MV-4-11 (cell line): ENCODE data around the gene RGL2.
"Not testable (repeated sequence)": the region's sequence is repeated elsewhere in the genome, so short reads cannot be mapped to it uniquely, and the experiment has no call there.

Source experiments
- DNase-seq: peaks from one replicate; lab custom pipeline; 2025; lab: John Stamatoyannopoulos, UW

RGL2 gene

GRCh38 chr6:33294086-33294823 is 4.5 kb downstream of the RGL2 start:
- DNase-seq: no peak

DNA sequence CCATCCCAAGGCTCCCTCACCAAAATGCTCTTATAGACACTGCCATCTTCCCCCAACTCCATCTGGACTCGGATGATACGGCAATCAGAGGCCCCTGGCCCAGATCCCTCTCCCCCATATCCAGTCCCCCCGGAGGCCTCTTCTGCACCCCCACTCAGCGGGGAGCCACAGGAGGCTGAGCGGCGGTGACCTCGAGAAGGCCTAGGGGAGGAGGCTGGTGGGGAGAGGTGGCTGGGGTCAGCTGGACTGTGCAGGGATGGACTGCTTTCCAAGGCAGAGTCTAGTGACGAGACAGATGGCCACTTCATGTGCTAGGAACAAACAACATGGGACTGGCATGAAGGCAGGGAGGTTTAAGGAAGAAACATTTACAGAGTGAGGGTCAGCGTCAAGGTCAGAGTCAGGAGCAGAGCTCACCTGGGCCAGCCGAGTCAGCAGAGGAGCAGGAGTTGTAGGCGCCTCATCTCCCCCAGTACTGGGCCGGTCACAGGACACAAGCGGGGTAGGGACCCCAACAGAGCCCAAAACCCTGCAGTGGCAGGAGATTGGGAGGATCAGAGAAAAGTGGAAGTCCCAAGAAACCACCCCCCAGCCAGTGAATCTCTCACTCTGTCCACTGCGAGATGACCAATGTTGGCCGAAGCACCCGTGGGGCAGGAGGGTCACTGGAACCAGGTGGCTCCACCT is 5.6 kb downstream of the RGL2 start:
- no peak for DNase-seq

DNA sequence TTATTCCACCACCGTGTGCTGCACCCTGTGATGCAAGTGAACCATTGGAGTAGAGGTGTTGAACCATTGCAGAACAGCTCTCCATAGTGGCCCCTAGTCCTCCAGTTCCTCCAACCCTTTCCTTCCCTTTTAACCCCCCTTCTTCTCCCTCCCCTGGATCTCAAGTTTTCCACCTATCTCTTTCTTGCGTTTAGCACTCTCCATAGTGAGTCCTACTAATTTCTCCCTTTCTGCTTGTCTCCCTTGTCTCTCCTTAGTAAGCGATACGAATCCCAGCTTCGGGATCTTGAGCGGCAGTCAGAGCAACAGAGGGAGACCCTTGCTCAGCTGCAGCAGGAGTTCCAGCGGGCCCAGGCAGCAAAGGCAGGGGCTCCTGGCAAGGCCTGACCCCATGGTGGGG is 8.3 kb downstream of the RGL2 start:
- no peak for DNase-seq

DNA sequence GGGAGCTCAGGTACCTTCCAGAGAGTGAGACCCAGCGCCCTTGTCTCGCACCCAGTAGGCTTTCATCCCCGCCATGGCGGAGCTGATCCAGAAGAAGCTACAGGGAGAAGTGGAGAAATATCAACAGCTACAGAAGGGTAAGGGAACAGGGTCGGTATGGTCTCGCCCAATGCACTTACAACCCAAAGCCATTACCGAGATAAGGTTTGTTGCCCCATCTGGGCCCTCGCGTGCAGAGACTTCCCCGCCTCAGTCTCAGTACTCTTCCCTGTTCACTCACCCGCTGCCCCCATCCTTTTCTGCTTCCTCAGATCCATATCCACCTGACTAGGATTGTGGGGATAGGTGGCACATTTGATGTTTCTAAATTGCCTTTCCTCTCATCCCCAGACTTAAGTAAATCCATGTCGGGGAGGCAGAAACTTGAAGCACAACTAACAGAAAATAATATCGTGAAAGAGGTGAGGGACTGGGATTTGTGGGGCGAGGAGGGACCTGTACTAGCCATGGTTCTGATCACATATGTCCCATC is 8.9 kb downstream of the RGL2 start:
- DNase-seq: no peak

DNA sequence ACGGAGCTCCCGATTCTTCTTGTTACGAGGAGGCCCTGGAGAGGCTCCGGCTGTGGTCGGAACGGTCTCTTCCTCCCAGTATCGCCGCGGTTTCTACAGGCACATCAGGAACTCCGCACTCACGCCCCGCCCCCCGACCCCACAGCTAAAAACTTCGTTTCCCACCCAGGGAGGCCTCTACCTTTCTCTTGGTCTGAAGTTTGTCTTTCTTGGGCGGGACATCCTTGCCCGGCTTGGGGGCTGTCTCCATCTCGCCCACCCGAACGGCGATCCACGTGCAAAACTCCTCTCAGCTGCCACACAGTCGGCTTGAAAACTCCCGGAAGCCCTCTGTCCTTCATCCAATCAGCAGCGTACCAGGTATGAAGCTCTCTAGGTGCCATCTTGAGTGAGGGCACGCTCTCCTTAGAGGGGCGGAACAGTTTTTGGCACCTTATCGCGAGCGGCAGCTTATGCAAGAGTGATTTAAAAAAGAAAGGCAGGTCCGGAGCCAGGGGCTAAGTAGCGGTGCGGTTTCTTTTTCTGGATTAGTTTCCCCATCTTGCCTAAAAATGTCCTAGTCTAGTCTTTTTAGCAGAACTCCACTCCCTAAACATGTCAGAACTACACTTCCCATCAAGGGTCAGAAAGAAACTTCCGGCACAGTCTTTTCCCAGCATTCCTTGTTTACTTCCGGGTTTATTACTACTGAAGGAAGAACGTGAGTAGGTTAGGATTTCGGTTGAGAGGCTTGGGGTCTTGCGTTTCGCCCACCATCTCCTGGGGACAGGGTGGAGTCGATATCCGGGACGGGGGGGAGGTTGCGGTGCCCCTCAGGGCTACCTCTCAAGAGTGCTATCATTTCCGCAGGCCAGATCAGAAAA is 9.6 kb downstream of the RGL2 start, which contains the start of the genes PFDN6 and WDR46:
Gene PFDN6, plus strand, starts transcription at position 681 of the 863 bp plus-strand sequence. CDS start 256 bp downstream, outside the sequence.
Gene WDR46, minus strand, starts transcription at position 319 of the 863 bp plus-strand sequence. Its CDS starts 69 bp downstream, at position 250.
- peak; percentile 94 for DNase-seq

- no peak for DNase-seq
Observed at GRCh38 chr6:33288141-33288920, 10.4 kb downstream of the RGL2 start.

DNA sequence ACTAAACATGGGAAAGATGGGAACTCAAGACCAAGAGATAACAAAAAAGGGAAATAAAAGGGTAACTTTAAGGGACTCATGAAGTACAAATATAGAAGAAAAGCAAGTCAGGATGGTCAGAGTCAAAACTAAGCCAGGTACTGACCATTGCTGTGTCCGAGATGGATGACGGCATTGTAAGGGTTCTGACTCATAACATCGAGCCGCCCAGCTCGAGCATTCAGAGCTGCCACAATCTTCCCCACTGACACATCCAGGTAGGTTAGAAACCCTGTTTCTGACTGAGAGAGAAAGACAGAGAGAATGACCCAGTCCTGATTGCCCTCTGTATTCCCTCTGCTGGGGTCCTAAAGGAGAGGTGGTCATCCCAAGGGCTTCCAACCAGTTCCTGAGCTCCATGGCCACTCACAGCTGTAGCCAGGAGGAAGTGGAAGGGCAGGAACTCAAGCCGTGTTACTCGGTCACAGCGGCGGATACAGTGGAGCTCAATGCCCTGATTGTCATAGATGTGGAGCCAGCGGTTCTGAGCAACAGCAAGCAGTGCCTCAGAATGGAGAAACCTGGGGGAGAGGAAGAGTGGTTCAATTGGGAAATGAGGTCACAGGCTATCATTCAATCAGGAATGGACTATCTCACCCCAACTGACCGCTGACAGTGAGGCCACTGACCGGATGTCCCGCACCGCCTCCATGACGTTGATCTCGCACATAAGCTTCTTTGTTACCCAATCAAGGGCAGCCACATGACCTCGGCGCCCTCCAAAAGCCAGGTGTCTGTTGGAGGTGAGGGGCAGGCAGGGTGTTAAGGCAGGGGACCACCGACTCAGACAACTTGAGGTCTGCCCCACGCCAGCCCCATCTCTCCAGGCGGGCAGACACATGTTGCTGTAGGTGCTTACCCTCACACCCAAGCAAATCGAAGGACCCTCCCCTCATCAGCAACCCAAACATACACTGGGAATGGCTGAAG is 11.5 kb downstream of the RGL2 start:
- DNase-seq: no peak

DNA sequence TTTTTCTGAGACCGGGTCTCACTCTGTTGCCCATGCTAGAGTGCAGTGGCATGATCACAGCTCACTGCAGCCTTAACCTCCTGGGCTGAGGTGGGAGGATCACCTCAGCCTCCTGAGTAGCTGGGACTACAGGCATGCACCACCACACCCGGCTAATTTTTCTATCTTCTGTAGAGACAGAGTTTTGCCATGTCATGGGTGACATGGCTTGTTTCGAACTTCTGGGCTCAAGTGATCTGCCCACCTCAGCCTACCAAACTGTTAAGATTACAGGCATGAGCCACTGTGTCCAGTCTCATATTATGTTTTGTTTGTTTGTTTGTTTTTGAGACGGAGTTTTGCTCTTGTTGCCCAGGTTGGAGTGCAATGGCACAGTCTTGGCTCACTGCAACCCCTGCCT is 13.5 kb downstream of the RGL2 start:
- not testable (repeated sequence) for DNase-seq

DNA sequence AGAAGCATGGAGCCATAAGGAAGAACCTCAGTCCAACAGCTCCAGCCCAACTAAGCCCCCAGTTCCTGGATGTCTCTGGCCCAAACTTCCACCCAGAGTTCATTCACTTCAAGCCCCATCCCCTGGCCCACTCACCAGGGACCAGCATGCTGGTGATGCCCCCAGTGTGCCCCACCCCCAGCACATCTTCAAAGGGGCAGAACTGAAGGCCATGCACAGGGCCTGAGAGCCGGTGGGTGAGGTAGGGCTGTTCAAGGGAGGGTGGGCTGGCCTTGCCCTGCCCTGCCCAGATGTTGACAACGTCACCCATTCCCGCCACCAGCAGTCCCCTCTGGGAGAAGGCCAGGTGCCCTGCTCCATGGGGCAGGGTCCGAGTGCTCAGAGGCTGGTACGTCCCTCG is 18.2 kb downstream of the RGL2 start:
- DNase-seq: no peak

- DNase-seq: peak; percentile 32
Observed at GRCh38 chr6:33279971-33280511, 18.7 kb downstream of the RGL2 start.

DNA sequence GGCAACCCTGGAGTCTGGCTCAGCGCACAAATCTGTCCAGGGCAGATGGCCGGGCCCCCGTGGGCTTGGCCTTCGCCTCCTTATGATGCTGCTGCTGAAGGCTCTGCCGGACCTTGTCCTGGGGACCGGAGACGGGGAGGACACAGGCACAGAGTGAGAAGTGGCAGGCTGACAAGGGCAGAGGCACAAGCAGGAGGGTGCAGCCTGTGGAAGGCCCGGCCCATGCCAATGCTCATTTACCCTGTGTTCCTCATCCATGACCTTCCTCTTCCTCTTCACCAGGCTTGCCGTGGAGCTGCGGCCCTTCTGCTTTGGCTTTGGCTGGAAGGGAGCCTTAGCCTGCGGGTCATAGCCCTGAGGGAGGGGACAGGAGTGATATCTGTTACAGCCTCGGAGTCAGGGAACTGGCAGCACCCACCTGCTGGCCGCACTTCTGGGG is 19.5 kb downstream of the RGL2 start:
- DNase-seq: no peak

DNA sequence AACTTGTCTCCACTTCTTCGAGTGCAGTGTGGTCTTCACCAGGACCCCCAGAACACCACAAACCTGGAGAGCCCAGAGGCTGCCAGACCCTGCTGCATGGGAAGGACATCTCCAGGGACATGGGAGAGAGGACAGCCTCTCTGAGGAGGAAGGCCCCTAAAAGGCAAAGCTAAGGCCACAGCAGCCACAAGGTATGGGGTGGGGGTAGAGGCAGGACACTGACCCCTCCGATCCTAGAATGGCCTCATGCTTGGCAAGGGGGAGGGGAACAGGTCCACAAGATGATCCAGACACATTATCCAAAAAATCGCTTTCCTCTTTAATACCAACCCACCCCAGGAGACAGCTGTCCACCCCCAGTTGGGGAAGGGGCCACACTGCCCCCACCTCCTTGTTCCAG is 19.9 kb downstream of the RGL2 start:
- DNase-seq: no peak

DNA sequence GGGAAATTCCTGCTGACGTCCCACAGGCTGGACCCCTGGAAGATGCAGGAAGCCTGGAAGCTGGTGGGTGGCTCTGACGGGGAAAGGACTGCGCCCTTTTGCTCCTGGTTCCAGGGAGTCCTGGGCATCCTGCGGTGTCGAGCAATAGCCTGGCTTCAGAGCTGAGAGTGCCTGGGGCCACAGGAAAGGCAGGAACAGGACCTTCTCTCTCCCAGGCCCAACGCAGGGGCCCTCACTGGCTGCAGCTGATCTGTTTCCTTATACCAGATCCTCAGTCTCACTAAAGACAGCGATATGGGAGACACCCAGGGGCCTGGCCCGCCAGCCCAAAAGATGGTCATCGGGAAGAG is 20.4 kb downstream of the RGL2 start:
- no peak for DNase-seq

GRCh38 chr6:33277663-33278391 is 20.9 kb downstream of the RGL2 start:
- DNase-seq: no peak

DNA sequence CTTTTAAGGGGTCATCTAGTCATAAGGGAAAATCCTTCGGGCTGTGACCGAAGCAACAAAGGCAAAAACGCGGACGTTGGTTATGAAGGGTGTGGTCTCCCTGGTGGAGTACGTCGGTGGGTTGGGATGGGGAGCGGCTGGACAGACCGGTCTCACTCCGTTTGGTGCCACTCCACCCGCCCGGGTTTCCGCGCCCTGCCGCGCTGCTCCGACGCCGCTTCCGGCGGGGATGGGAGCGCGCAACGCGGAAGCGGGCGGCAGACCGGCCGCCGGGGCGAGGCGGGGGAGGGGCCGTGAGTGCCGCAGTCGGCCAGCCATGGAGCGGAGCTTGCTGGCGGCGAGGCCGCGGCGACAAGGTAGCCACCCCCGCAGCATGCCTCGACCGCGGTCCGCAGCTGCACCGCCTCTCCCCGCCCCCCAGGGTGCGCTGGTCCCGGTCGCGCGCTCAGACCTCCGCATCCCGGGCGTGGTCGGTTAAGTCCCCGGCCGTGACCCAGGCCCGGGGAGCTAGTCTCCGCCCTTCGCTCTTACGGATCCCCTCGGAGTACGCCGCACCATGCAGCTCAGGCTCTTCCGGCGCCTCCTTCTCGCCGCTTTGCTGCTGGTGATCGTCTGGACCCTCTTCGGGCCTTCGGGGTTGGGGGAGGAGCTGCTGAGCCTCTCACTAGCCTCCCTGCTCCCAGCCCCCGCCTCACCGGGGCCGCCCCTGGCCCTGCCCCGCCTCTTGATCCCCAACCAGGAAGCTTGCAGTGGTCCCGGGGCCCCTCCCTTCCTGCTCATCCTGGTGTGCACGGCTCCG is 21.7 kb downstream of the RGL2 start, which contains the start of gene B3GALT4:
Gene B3GALT4, plus strand, starts transcription at position 260 of the 799 bp plus-strand sequence. Its CDS starts 297 bp downstream, at position 557.
- peak; percentile 76 for DNase-seq

- no peak for DNase-seq
Observed at GRCh38 chr6:33276581-33276863, 22.2 kb downstream of the RGL2 start.

- not testable (repeated sequence) for DNase-seq
Observed at GRCh38 chr6:33275795-33276580, 22.8 kb downstream of the RGL2 start.
